Measurements from ENCODE around the gene FBXO31.
"Not testable (repeated sequence)": the region's sequence is repeated elsewhere in the genome, so short reads cannot be mapped to it uniquely, and the experiment has no call there.

FBXO31 gene

GRCh38 chr16:87380403-87380802 lies 3.2 kb downstream of the FBXO31 start:
- no peak for TF ChIP-seq CTCF (IDR thresholded peaks at IDR 0.05; ENCODE audit: low read depth, low read length)

GRCh38 chr16:87379312-87379752 lies 4.2 kb downstream of the FBXO31 start:
- not testable (repeated sequence) for DNase-seq (ENCODE audit: extremely low read depth, low read depth)

More at GRCh38 chr16:87380403-87380802, 3.2 kb downstream of the FBXO31 start:
- DNase-seq (ENCODE audit: extremely low read depth, low read depth): no peak

- DNase-seq (ENCODE audit: extremely low read depth, low read depth): no peak
- TF ChIP-seq CTCF (IDR thresholded peaks at IDR 0.05; ENCODE audit: low read depth, low read length): no peak
Observed at GRCh38 chr16:87376660-87377059, 6.9 kb downstream of the FBXO31 start.

DNA sequence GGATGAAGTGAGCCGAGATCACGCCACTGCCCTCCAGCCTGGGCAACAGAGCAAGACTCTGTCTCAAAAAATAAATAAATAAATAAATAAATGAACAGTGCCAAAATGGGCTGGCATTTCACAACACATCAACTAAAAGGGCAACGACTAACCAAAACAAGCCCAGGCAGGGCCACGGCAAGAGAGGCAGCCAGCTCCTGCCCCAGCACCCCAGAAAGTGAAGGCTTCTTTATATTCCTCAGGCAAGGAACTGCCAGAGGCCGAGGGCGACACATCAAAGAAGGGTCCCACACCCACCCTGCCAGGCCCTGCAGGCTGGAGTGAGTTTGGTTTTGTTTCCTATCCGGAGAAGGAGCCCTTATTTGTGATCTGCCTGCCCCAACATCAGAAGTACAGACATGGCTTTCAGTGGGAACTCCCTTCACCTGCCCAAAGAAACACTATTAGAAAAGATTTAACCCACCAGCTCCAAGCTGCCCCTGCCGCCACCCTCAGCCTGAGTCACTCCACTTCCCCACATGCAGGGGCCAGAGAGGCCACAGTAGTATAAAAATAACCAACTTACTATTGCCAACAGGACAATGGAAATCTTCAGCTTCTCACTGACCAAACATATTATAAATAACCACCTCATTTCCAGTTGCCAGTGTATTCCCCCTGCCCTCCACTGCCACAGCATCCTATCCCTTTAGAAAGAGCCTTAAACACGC lies 8.0 kb downstream of the FBXO31 start:
- no peak for TF ChIP-seq CTCF (IDR thresholded peaks at IDR 0.05; ENCODE audit: low read depth, low read length)
- no peak for DNase-seq (ENCODE audit: extremely low read depth, low read depth)

GRCh38 chr16:87374313-87374712 lies 9.3 kb downstream of the FBXO31 start:
- no peak for TF ChIP-seq CTCF (IDR thresholded peaks at IDR 0.05; ENCODE audit: low read depth, low read length)

DNA sequence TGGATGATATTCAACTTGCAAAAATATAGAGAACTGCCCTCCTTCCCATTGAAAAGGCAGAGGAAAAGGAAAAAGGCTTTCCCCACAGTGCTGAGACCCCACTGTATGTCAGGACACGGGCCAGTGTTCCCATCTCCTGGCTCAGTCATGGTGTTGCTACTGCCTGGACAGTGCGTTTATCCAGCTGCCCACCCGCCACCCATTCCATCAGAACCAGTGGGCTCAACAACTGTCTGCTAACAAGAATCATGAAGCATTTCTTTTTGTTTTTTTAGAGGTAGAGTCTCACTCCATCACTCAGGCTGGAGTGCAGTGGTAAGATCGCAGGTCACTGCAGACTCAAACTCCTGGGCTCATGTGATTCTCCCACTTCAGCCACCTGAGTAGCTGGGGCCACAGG lies 11.3 kb downstream of the FBXO31 start:
- TF ChIP-seq CTCF (IDR thresholded peaks at IDR 0.05; ENCODE audit: low read depth, low read length): no peak
- no peak for DNase-seq (ENCODE audit: extremely low read depth, low read depth)

More at GRCh38 chr16:87374313-87374712, 9.3 kb downstream of the FBXO31 start:
- no peak for DNase-seq (ENCODE audit: extremely low read depth, low read depth)

DNA sequence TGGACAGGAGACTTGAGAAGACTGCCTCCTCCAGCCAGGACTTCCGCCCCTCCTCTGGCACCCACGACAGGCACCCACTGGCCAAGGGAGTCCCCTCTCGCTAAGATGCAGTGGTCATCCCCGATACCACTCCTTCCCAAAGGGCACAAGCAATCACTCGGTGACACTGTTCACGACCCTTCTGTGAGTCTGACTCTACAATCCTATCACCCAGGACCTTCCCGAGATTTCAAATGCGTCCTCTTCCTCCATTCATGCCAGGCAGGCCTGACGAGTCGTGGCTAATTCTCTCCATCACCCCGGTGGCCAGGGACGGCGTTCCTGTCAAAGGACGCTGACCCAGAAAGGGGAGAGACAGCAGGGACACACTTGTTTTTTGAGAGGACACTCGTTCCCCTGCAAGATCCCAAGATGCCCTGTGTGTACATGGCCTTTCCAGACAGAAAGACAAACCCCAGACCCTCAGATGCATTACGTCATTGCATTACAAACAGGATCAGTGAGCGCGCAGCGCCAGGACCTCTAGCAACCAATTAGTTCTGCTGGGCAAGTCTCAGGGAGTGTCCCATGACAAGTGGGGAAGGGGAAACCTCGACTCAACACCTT lies 12.2 kb downstream of the FBXO31 start:
- no peak for DNase-seq (ENCODE audit: extremely low read depth, low read depth)
- TF ChIP-seq CTCF (IDR thresholded peaks at IDR 0.05; ENCODE audit: low read depth, low read length): no peak

Data from AG09319 (cell line).